HT-29 (cell line): Measurements from ENCODE around the gene AFF3. TPM values are rescaled to one million over a fixed set of nuclear protein-coding genes. Genes with fewer than 3 reads are reported as not detected.
"Not testable (repeated sequence)": the region's sequence is repeated elsewhere in the genome, so short reads cannot be mapped to it uniquely, and the experiment has no call there.

Experiments
- DNase-seq: peaks from one replicate; pipeline ENCODE4 v3.0.0-alpha.2; 2015; ENCODE audit warnings: low spot score
- total RNA-seq: library from RNA; depleted of rRNA; stranded (reverse); fragments of >200 nt; shearing (Covaris generic); gene quantifications from 2 replicates; pipeline ENCODE4 v1.2.3, GENCODE V29; 2014

The AFF3 gene
- total RNA-seq, 1 experiment from 2014 or later: not detected

- DNase-seq: no peak
Measured at GRCh38 chr2:99797475-99797874, 344.9 kb downstream of the AFF3 start.

- DNase-seq: no peak
Measured at GRCh38 chr2:99794414-99794813, 348.0 kb downstream of the AFF3 start.

GRCh38 chr2:99793022-99793421 lies 349.4 kb downstream of the AFF3 start:
- no peak for DNase-seq

GRCh38 chr2:99789849-99790248 lies 352.5 kb downstream of the AFF3 start:
- no peak for DNase-seq

GRCh38 chr2:99787769-99788382 lies 354.5 kb downstream of the AFF3 start:
- no peak for DNase-seq

- no peak for DNase-seq
Measured at GRCh38 chr2:99786636-99787390, 355.6 kb downstream of the AFF3 start.

GRCh38 chr2:99784946-99785345 lies 357.4 kb downstream of the AFF3 start:
- no peak for DNase-seq

- DNase-seq: no peak
Measured at GRCh38 chr2:99784282-99784681, 358.1 kb downstream of the AFF3 start.

GRCh38 chr2:99780276-99780675 lies 362.1 kb downstream of the AFF3 start:
- no peak for DNase-seq

- DNase-seq: no peak
Measured at GRCh38 chr2:99779276-99779675, 363.1 kb downstream of the AFF3 start.

- DNase-seq: no peak
Measured at GRCh38 chr2:99777656-99778290, 364.6 kb downstream of the AFF3 start.

GRCh38 chr2:99776906-99777646 lies 365.3 kb downstream of the AFF3 start:
- no peak for DNase-seq

- no peak for DNase-seq
Measured at GRCh38 chr2:99776206-99776905, 366.0 kb downstream of the AFF3 start.

- DNase-seq: no peak
Measured at GRCh38 chr2:99775585-99775984, 366.8 kb downstream of the AFF3 start.

- DNase-seq: not testable (repeated sequence)
Measured at GRCh38 chr2:99773642-99774041, 368.7 kb downstream of the AFF3 start.

GRCh38 chr2:99772591-99773331 lies 369.6 kb downstream of the AFF3 start:
- DNase-seq: no peak

- no peak for DNase-seq
Measured at GRCh38 chr2:99771681-99772333, 370.6 kb downstream of the AFF3 start.

- no peak for DNase-seq
Measured at GRCh38 chr2:99770876-99771275, 371.5 kb downstream of the AFF3 start.

GRCh38 chr2:99765731-99766318 lies 376.6 kb downstream of the AFF3 start:
- no peak for DNase-seq

GRCh38 chr2:99763764-99764163 lies 378.6 kb downstream of the AFF3 start:
- DNase-seq: no peak
